ENCODE data around the gene TFF2. TPM values are rescaled to one million over a fixed set of nuclear protein-coding genes. Genes with fewer than 3 reads are reported as not detected.

Gene TFF2
- total and polyA plus RNA-seq, 10 donors: 0.14 TPM; not detected in 9

- H3K27me3 ChIP-seq (replicated peaks in 1 of 7): peaks cover 0 to 56% (median 15%) of the 10 kb centered on the region in 7 donors
These were observed 45.1 kb downstream of the TFF2 start for GRCh38 chr21:42305707-42306147.

DNA sequence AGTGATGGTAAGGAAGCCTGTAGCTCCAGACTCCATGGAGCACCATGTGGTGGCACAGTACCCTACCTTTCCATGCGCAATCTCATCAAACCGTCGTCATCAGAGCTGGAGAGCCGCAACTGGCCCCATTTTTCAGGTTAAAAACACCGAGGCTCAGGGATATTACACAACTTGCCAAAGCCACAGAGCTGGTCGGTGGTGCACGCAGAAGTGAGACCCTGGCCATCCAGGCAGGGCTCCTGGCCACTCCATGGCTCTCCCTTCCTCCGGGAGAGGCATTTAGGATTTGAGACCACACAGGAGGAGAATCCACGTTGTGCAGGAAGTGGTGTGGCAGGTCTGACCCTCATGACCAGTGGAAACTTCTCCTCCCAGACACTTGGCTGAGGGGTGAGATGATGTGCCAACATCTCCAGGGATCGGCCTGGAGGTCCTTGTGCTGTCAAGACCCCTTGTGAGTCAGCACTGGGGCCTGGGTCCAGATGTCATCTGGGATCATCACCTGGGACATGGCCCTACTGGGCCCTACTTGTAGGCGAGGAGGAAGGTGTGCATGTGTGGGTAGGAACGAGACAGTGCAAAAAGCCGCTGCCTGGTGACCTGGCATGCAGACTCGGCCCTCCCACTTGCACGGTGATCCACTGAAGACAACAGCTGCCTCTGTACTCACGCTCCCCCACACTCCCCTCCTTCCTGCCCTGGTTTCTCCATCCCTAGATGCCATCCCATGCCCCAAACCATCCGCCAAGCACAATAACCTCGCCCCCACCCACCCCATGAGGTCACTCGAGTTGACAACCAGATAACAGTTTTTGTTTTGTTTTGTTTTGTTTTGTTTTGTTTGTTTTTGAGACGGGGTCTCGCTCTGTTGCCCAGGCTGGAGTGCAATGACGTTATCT, 46.0 kb downstream of the TFF2 start:
- WGBS, 5 donors: 74 to 84% (median 81%) methylated on average over 21 to 22 of the region's 22 CpGs
- peaks cover 4 to 50% (median 29%) of the 10 kb centered on the region in 6 donors for H3K4me1 ChIP-seq
- H3K4me3 ChIP-seq: no peak overlapping the region
- peak overlapping the region in 1 of 8 donors; percentile 21 for H3K27ac ChIP-seq
- DNase-seq: no peak
- peaks cover 0 to 53% (median 15%) of the 10 kb centered on the region in 7 donors for H3K27me3 ChIP-seq (replicated peaks in 1 of 7)
- no peaks in the 10 kb centered on the region for H3K9me3 ChIP-seq
- no peaks in the 10 kb centered on the region for H3K36me3 ChIP-seq
- intact Hi-C loops (cut with DNase I; ENCODE audit: low total_unique reads): no loop called here
- TF ChIP-seq, protein P1, sequence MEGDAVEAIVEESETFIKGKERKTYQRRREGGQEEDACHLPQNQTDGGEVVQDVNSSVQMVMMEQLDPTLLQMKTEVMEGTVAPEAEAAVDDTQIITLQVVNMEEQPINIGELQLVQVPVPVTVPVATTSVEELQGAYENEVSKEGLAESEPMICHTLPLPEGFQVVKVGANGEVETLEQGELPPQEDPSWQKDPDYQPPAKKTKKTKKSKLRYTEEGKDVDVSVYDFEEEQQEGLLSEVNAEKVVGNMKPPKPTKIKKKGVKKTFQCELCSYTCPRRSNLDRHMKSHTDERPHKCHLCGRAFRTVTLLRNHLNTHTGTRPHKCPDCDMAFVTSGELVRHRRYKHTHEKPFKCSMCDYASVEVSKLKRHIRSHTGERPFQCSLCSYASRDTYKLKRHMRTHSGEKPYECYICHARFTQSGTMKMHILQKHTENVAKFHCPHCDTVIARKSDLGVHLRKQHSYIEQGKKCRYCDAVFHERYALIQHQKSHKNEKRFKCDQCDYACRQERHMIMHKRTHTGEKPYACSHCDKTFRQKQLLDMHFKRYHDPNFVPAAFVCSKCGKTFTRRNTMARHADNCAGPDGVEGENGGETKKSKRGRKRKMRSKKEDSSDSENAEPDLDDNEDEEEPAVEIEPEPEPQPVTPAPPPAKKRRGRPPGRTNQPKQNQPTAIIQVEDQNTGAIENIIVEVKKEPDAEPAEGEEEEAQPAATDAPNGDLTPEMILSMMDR (IDR thresholded peaks at IDR 0.05 in 8 of 11, conservative IDR thresholded peaks at IDR 0.05 in 3 of 11): no peak
- no peak for TF ChIP-seq POLR2A (IDR thresholded peaks at IDR 0.05)
- peak; percentile 33 to 40 (median 35) for TF ChIP-seq POLR2AphosphoS5 (IDR thresholded peaks at IDR 0.05)

More at GRCh38 chr21:42305707-42306147, 45.1 kb downstream of the TFF2 start:
- H3K9me3 ChIP-seq: no peaks in the 10 kb centered on the region
- no peak overlapping the region for H3K4me3 ChIP-seq
- TF ChIP-seq POLR2AphosphoS5 (IDR thresholded peaks at IDR 0.05): peak in 2 of 3 donors; percentile 33 to 49
- TF ChIP-seq, protein P1 (IDR thresholded peaks at IDR 0.05 in 8 of 11, conservative IDR thresholded peaks at IDR 0.05 in 3 of 11): no peak
- TF ChIP-seq POLR2A (IDR thresholded peaks at IDR 0.05): no peak
- peaks cover 7 to 50% (median 29%) of the 10 kb centered on the region in 6 donors for H3K4me1 ChIP-seq
- H3K36me3 ChIP-seq: no peaks in the 10 kb centered on the region
- 90 to 97% (median 94%) methylated on average over 33 of the region's 33 CpGs for WGBS, 5 donors
- intact Hi-C loops (cut with DNase I; ENCODE audit: low total_unique reads): no loop called here
- no peak overlapping the region for H3K27ac ChIP-seq
- peak; percentile 65 for DNase-seq

- Histone ChIP-seq H3K9me3 (no peaks in the 10 kb centered on the region), H3K4me1 (peaks cover 0 to 49% (median 24%) of the 10 kb centered on the region in 6 donors), H3K27ac (peak overlapping the region in 6 of 8 donors; percentile 58 to 84 (median 80)), H3K36me3 (peaks cover 0 to 5% (median 0%) of the 10 kb centered on the region in 6 donors), H3K27me3 (replicated peaks in 1 of 7) (peaks cover 0 to 39% (median 6%) of the 10 kb centered on the region in 7 donors), H3K4me3 (no peak overlapping the region)
- no peak for DNase-seq
- 49 to 68% (median 61%) methylated on average over 3 of the region's 3 CpGs for WGBS, 5 donors
- TF ChIP-seq POLR2AphosphoS5 (IDR thresholded peaks at IDR 0.05): no peak
- no peak for TF ChIP-seq POLR2A (IDR thresholded peaks at IDR 0.05)
- TF ChIP-seq, protein P1 (IDR thresholded peaks at IDR 0.05 in 8 of 11, conservative IDR thresholded peaks at IDR 0.05 in 3 of 11): no peak
- intact Hi-C loops (cut with DNase I; ENCODE audit: low total_unique reads): no loop called here
These were observed 47.4 kb downstream of the TFF2 start for GRCh38 chr21:42303443-42303842.

DNA sequence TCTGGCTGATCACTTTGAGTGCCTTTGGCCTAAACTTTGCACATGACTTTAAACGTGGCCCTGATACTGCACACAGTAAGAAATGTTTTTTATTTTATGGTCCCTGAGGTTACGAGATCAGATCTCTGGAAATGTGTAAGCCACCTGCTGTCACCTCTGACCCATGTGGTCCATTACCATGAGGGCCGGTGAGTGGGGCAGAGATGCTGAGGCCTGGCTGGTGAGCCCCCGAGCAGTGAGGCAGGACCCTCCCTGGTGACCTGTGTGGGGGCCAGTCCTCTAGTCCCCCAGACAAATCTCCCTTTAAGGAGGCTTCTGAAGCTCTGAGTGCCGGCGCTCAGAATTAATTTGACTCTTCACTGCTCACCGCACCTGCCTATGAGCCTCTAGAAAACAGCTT, 48.0 kb downstream of the TFF2 start:
- H3K4me1 ChIP-seq: peaks cover 0 to 49% (median 24%) of the 10 kb centered on the region in 6 donors
- TF ChIP-seq POLR2A (IDR thresholded peaks at IDR 0.05): no peak
- no peak for TF ChIP-seq POLR2AphosphoS5 (IDR thresholded peaks at IDR 0.05)
- TF ChIP-seq, protein P1 (IDR thresholded peaks at IDR 0.05 in 8 of 11, conservative IDR thresholded peaks at IDR 0.05 in 3 of 11): no peak
- peaks cover 0 to 33% (median 0%) of the 10 kb centered on the region in 7 donors for H3K27me3 ChIP-seq (replicated peaks in 1 of 7)
- peaks cover 0 to 11% (median 0%) of the 10 kb centered on the region in 6 donors for H3K36me3 ChIP-seq
- WGBS, 5 donors: 66 to 81% (median 73%) methylated on average over 4 to 7 of the region's 7 CpGs
- no peak overlapping the region for H3K4me3 ChIP-seq
- peak overlapping the region; percentile 35 to 84 (median 78) for H3K27ac ChIP-seq
- intact Hi-C loops (cut with DNase I; ENCODE audit: low total_unique reads): no loop called here
- H3K9me3 ChIP-seq: no peaks in the 10 kb centered on the region
- no peak for DNase-seq

Measured in spleen (tissue), 11 donors.